ENCODE data around the gene MRPS30.

Gene MRPS30

GRCh38 chr5:44839018-44839681 is 30.4 kb downstream of the MRPS30 start:
- H3K9ac ChIP-seq (ENCODE audit: low read depth, low read length, poor library complexity): no peak overlapping the region
- peaks cover 0 to 2% of the 10 kb centered on the region in 2 donors for H3K36me3 ChIP-seq (replicated peaks in 1 of 2; ENCODE audit: control insufficient read depth in 2 of 2, insufficient read depth in 2 of 2, low read length in 2 of 2)

GRCh38 chr5:44842496-44843282 is 33.9 kb downstream of the MRPS30 start:
- Histone ChIP-seq H3K79me1 (ENCODE audit: low read depth, low read length) (no peaks in the 10 kb centered on the region), H3K27me3 (ENCODE audit: control insufficient read depth in 3 of 3, insufficient read depth in 3 of 3, low read depth in 1 of 3, low read length in 3 of 3) (no peaks in the 10 kb centered on the region), H2AFZ (ENCODE audit: low read length) (no peak overlapping the region), H3K4ac (ENCODE audit: low read length) (no peak overlapping the region), H3K23ac (ENCODE audit: low read depth, low read length, poor library complexity) (no peak overlapping the region), H2BK12ac (ENCODE audit: low read length) (no peak overlapping the region), H4K8ac (ENCODE audit: low read depth, low read length) (no peak overlapping the region), H2AK5ac (ENCODE audit: low read depth, low read length) (no peak overlapping the region), H3K14ac (ENCODE audit: low read length) (no peak overlapping the region), H3K4me1 (ENCODE audit: control insufficient read depth in 2 of 2, insufficient read depth in 1 of 2, low read depth in 1 of 2, low read length in 2 of 2) (peaks cover 0 to 3% of the 10 kb centered on the region in 2 donors), H2BK15ac (ENCODE audit: low read length) (no peak overlapping the region), H3K36me3 (replicated peaks in 1 of 2; ENCODE audit: control insufficient read depth in 2 of 2, insufficient read depth in 2 of 2, low read length in 2 of 2) (peaks cover 0 to 2% of the 10 kb centered on the region in 2 donors), H2BK120ac (ENCODE audit: low read depth, low read length) (no peak overlapping the region), H3K4me3 (ENCODE audit: low read length in 2 of 2) (no peak overlapping the region), H3K9me3 (replicated peaks in 1 of 2; ENCODE audit: control insufficient read depth in 2 of 2, insufficient read depth in 1 of 2, low read depth in 1 of 2, low read length in 2 of 2) (peaks cover 5 to 15% of the 10 kb centered on the region in 2 donors), H3K4me2 (ENCODE audit: insufficient read depth, low read length, poor library complexity, severe bottlenecking) (no peak overlapping the region), H4K91ac (ENCODE audit: low read depth, low read length, poor library complexity) (no peak overlapping the region), H3K9ac (ENCODE audit: low read depth, low read length, poor library complexity) (no peak overlapping the region), H3K18ac (ENCODE audit: low read length) (no peak overlapping the region), H3K27ac (replicated peaks; ENCODE audit: low read length) (no peak overlapping the region), H2BK5ac (ENCODE audit: low read length) (no peak overlapping the region)
- no peak for DNase-seq (ENCODE audit: low spot score)
- WGBS, 2 donors (ENCODE audit: extremely low coverage in 2 of 2, insufficient read length in 2 of 2, insufficient replicate concordance in 1 of 2): no CpG with 5 or more reads among the region's 2 CpGs

More at GRCh38 chr5:44839018-44839681, 30.4 kb downstream of the MRPS30 start:
- Histone ChIP-seq H3K4me3 (ENCODE audit: low read length in 2 of 2) (no peak overlapping the region), H2BK5ac (ENCODE audit: low read length) (no peak overlapping the region), H2AFZ (ENCODE audit: low read length) (no peak overlapping the region), H3K9me3 (replicated peaks in 1 of 2; ENCODE audit: control insufficient read depth in 2 of 2, insufficient read depth in 1 of 2, low read depth in 1 of 2, low read length in 2 of 2) (peaks cover 5 to 15% of the 10 kb centered on the region in 2 donors), H3K4ac (ENCODE audit: low read length) (no peak overlapping the region), H3K4me1 (ENCODE audit: control insufficient read depth in 2 of 2, insufficient read depth in 1 of 2, low read depth in 1 of 2, low read length in 2 of 2) (no peaks in the 10 kb centered on the region), H3K14ac (ENCODE audit: low read length) (no peak overlapping the region), H2BK12ac (ENCODE audit: low read length) (no peak overlapping the region), H3K79me1 (ENCODE audit: low read depth, low read length) (no peaks in the 10 kb centered on the region), H4K8ac (ENCODE audit: low read depth, low read length) (no peak overlapping the region), H4K91ac (ENCODE audit: low read depth, low read length, poor library complexity) (no peak overlapping the region), H2BK15ac (ENCODE audit: low read length) (no peak overlapping the region), H3K27ac (replicated peaks; ENCODE audit: low read length) (no peak overlapping the region), H2BK120ac (ENCODE audit: low read depth, low read length) (no peak overlapping the region), H3K18ac (ENCODE audit: low read length) (no peak overlapping the region), H3K23ac (ENCODE audit: low read depth, low read length, poor library complexity) (no peak overlapping the region), H2AK5ac (ENCODE audit: low read depth, low read length) (no peak overlapping the region), H3K27me3 (ENCODE audit: control insufficient read depth in 3 of 3, insufficient read depth in 3 of 3, low read depth in 1 of 3, low read length in 3 of 3) (no peaks in the 10 kb centered on the region), H3K4me2 (ENCODE audit: insufficient read depth, low read length, poor library complexity, severe bottlenecking) (no peak overlapping the region)
- DNase-seq (ENCODE audit: low spot score): no peak
- no CpG with 5 or more reads among the region's 1 CpG for WGBS, 2 donors (ENCODE audit: extremely low coverage in 2 of 2, insufficient read length in 2 of 2, insufficient replicate concordance in 1 of 2)

GRCh38 chr5:44844744-44845143 is 36.0 kb downstream of the MRPS30 start:
- Histone ChIP-seq H3K9ac (ENCODE audit: low read depth, low read length, poor library complexity) (no peak overlapping the region), H3K9me3 (replicated peaks in 1 of 2; ENCODE audit: control insufficient read depth in 2 of 2, insufficient read depth in 1 of 2, low read depth in 1 of 2, low read length in 2 of 2) (peaks cover 0 to 5% of the 10 kb centered on the region in 2 donors), H4K91ac (ENCODE audit: low read depth, low read length, poor library complexity) (no peak overlapping the region), H2BK12ac (ENCODE audit: low read length) (no peak overlapping the region), H3K4me2 (ENCODE audit: insufficient read depth, low read length, poor library complexity, severe bottlenecking) (no peak overlapping the region), H2BK120ac (ENCODE audit: low read depth, low read length) (no peak overlapping the region), H3K27ac (replicated peaks; ENCODE audit: low read length) (no peak overlapping the region), H3K36me3 (replicated peaks in 1 of 2; ENCODE audit: control insufficient read depth in 2 of 2, insufficient read depth in 2 of 2, low read length in 2 of 2) (no peaks in the 10 kb centered on the region), H3K4me1 (ENCODE audit: control insufficient read depth in 2 of 2, insufficient read depth in 1 of 2, low read depth in 1 of 2, low read length in 2 of 2) (peaks cover 0 to 3% of the 10 kb centered on the region in 2 donors), H4K8ac (ENCODE audit: low read depth, low read length) (no peak overlapping the region), H2AFZ (ENCODE audit: low read length) (no peak overlapping the region), H2BK5ac (ENCODE audit: low read length) (no peak overlapping the region), H3K4me3 (ENCODE audit: low read length in 2 of 2) (no peak overlapping the region), H2AK5ac (ENCODE audit: low read depth, low read length) (no peak overlapping the region), H3K4ac (ENCODE audit: low read length) (no peak overlapping the region), H2BK15ac (ENCODE audit: low read length) (no peak overlapping the region), H3K14ac (ENCODE audit: low read length) (no peak overlapping the region), H3K18ac (ENCODE audit: low read length) (no peak overlapping the region), H3K23ac (ENCODE audit: low read depth, low read length, poor library complexity) (no peak overlapping the region), H3K79me1 (ENCODE audit: low read depth, low read length) (no peaks in the 10 kb centered on the region), H3K27me3 (ENCODE audit: control insufficient read depth in 3 of 3, insufficient read depth in 3 of 3, low read depth in 1 of 3, low read length in 3 of 3) (no peaks in the 10 kb centered on the region)
- DNase-seq (ENCODE audit: low spot score): no peak
- no CpG with 5 or more reads among the region's 1 CpG for WGBS, 2 donors (ENCODE audit: extremely low coverage in 2 of 2, insufficient read length in 2 of 2, insufficient replicate concordance in 1 of 2)

GRCh38 chr5:44845777-44846176 is 37.0 kb downstream of the MRPS30 start:
- H2BK15ac ChIP-seq (ENCODE audit: low read length): no peak overlapping the region
- no peak for DNase-seq (ENCODE audit: low spot score)
- WGBS, 2 donors (ENCODE audit: extremely low coverage in 2 of 2, insufficient read length in 2 of 2, insufficient replicate concordance in 1 of 2): no CpG with 5 or more reads among the region's 4 CpGs

More at GRCh38 chr5:44845777-44846176, 37.0 kb downstream of the MRPS30 start:
- H2AK5ac ChIP-seq (ENCODE audit: low read depth, low read length): no peak overlapping the region
- no peaks in the 10 kb centered on the region for H3K9me3 ChIP-seq (replicated peaks in 1 of 2; ENCODE audit: control insufficient read depth in 2 of 2, insufficient read depth in 1 of 2, low read depth in 1 of 2, low read length in 2 of 2)
- no peak overlapping the region for H4K91ac ChIP-seq (ENCODE audit: low read depth, low read length, poor library complexity)
- no peak overlapping the region for H3K4ac ChIP-seq (ENCODE audit: low read length)
- H3K79me1 ChIP-seq (ENCODE audit: low read depth, low read length): no peaks in the 10 kb centered on the region
- no peak overlapping the region for H2BK5ac ChIP-seq (ENCODE audit: low read length)
- peaks cover 0 to 3% of the 10 kb centered on the region in 2 donors for H3K4me1 ChIP-seq (ENCODE audit: control insufficient read depth in 2 of 2, insufficient read depth in 1 of 2, low read depth in 1 of 2, low read length in 2 of 2)
- no peaks in the 10 kb centered on the region for H3K36me3 ChIP-seq (replicated peaks in 1 of 2; ENCODE audit: control insufficient read depth in 2 of 2, insufficient read depth in 2 of 2, low read length in 2 of 2)
- no peak overlapping the region for H2BK120ac ChIP-seq (ENCODE audit: low read depth, low read length)
- no peaks in the 10 kb centered on the region for H3K27me3 ChIP-seq (ENCODE audit: control insufficient read depth in 3 of 3, insufficient read depth in 3 of 3, low read depth in 1 of 3, low read length in 3 of 3)
- no peak overlapping the region for H3K14ac ChIP-seq (ENCODE audit: low read length)
- H3K4me3 ChIP-seq (ENCODE audit: low read length in 2 of 2): no peak overlapping the region
- H3K23ac ChIP-seq (ENCODE audit: low read depth, low read length, poor library complexity): no peak overlapping the region
- no peak overlapping the region for H3K9ac ChIP-seq (ENCODE audit: low read depth, low read length, poor library complexity)
- H2AFZ ChIP-seq (ENCODE audit: low read length): no peak overlapping the region
- H4K8ac ChIP-seq (ENCODE audit: low read depth, low read length): no peak overlapping the region
- no peak overlapping the region for H3K4me2 ChIP-seq (ENCODE audit: insufficient read depth, low read length, poor library complexity, severe bottlenecking)
- no peak overlapping the region for H3K18ac ChIP-seq (ENCODE audit: low read length)
- no peak overlapping the region for H2BK12ac ChIP-seq (ENCODE audit: low read length)
- no peak overlapping the region for H3K27ac ChIP-seq (replicated peaks; ENCODE audit: low read length)

Measured in neuronal stem cell (in vitro differentiated cells).